SK-N-SH treated with all-trans-retinoic acid at 6 μM for 48 hours (cell line): ENCODE results near the gene WFS1.

ENCODE experiments used
- ARNTL ChIP-seq: fragments of 450-650 bp; formaldehyde crosslinking; IDR thresholded peaks from 2 replicates; pipeline ENCODE4 v1.5.0; 2020; ENCODE audit warnings: low read depth, mild to moderate bottlenecking, moderate library complexity, borderline replicate concordance
- BACH2 ChIP-seq: fragments of 250-450 bp; sonication (Bioruptor Pico); IDR thresholded peaks from 2 replicates; pipeline ENCODE4 v1.9.0; 2021; ENCODE audit warnings: mild to moderate bottlenecking, borderline replicate concordance
- ESRRG ChIP-seq: fragments of 250-450 bp; sonication (Bioruptor Pico); IDR thresholded peaks from 2 replicates; pipeline ENCODE4 v1.6.1; 2021; ENCODE audit warnings: mild to moderate bottlenecking
- RARB ChIP-seq: fragments of 250-450 bp; sonication (Bioruptor Pico); IDR thresholded peaks from 2 replicates; pipeline ENCODE4 v1.8.0; 2021; ENCODE audit warnings: mild to moderate bottlenecking, moderate library complexity
- TOX ChIP-seq: fragments of 250-450 bp; sonication (Bioruptor Pico); IDR thresholded peaks from 2 replicates; pipeline ENCODE4 v1.8.0; 2021; ENCODE audit warnings: mild to moderate bottlenecking, moderate library complexity, borderline replicate concordance
- ZFP3 ChIP-seq: fragments of 250-450 bp; sonication (Bioruptor Pico); IDR thresholded peaks from 2 replicates; pipeline ENCODE4 v1.5.0; 2020; ENCODE audit warnings: mild to moderate bottlenecking, moderate library complexity
- ZFP30 ChIP-seq: fragments of 450-650 bp; formaldehyde crosslinking; IDR thresholded peaks from 2 replicates; pipeline ENCODE4 v1.5.0; 2022; ENCODE audit warnings: mild to moderate bottlenecking, moderate library complexity
- TF ChIP-seq, protein P1 (sequence below): fragments of 250-450 bp; sonication (Bioruptor Pico); IDR thresholded peaks from 2 replicates; pipeline ENCODE4 v1.8.0; 2020; ENCODE audit warnings: mild to moderate bottlenecking, moderate library complexity, borderline replicate concordance
- TF ChIP-seq, protein P2 (sequence below): fragments of 250-450 bp; sonication (Bioruptor Pico); IDR thresholded peaks from 2 replicates; pipeline ENCODE4 v1.8.0; 2021; ENCODE audit warnings: low read depth, mild to moderate bottlenecking, moderate library complexity, borderline replicate concordance
- TF ChIP-seq, protein P3 (sequence below): fragments of 250-450 bp; sonication (Bioruptor Pico); IDR thresholded peaks from 2 replicates; pipeline ENCODE4 v1.5.1; 2020; ENCODE audit warnings: low read depth, mild to moderate bottlenecking, moderate library complexity

DNA sequence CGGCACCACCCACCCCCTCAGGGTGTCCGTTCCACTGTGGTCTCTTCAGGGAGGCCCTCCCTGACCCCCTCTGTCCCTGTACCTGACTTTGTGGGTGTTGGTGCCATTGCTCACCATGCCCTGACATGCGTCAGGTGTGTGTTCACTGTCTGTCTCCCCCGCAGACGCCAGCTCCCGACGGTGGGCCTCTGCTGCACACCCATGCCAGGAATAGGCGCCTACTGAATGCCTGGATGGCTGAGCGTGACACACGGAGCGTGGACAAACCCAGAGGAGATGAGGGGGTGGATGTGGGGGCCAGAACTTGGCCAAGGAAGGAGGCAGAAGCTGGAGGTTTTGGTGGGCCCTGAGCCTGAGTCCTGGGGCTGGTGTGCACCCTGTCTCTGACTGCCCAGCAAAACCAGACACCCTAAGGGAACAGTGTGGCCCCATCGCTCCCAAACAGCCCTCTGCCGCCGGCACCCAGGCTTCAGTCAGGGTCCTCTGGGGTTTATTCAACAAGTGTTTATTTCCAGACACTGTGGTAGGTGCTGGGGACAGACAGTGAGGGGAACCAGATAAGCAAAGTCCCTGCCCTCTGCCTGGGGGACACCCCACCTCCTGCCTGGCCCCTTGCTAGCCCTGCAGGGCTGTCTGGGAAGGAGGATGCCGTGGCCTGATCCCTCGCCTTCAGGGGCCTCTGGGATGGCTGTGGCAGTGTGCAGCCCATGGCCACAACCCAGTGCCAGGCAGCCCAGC, 76.9 kb downstream of the WFS1 start:
- no peak for TF ChIP-seq ZFP30
- TF ChIP-seq, protein P1, sequence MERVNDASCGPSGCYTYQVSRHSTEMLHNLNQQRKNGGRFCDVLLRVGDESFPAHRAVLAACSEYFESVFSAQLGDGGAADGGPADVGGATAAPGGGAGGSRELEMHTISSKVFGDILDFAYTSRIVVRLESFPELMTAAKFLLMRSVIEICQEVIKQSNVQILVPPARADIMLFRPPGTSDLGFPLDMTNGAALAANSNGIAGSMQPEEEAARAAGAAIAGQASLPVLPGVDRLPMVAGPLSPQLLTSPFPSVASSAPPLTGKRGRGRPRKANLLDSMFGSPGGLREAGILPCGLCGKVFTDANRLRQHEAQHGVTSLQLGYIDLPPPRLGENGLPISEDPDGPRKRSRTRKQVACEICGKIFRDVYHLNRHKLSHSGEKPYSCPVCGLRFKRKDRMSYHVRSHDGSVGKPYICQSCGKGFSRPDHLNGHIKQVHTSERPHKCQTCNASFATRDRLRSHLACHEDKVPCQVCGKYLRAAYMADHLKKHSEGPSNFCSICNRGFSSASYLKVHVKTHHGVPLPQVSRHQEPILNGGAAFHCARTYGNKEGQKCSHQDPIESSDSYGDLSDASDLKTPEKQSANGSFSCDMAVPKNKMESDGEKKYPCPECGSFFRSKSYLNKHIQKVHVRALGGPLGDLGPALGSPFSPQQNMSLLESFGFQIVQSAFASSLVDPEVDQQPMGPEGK (CRISPR knock-in tag): no peak
- TF ChIP-seq, protein P2, sequence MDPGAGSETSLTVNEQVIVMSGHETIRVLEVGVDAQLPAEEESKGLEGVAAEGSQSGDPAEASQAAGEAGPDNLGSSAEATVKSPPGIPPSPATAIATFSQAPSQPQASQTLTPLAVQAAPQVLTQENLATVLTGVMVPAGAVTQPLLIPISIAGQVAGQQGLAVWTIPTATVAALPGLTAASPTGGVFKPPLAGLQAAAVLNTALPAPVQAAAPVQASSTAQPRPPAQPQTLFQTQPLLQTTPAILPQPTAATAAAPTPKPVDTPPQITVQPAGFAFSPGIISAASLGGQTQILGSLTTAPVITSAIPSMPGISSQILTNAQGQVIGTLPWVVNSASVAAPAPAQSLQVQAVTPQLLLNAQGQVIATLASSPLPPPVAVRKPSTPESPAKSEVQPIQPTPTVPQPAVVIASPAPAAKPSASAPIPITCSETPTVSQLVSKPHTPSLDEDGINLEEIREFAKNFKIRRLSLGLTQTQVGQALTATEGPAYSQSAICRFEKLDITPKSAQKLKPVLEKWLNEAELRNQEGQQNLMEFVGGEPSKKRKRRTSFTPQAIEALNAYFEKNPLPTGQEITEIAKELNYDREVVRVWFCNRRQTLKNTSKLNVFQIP (CRISPR knock-in tag): no peak
- no peak for TF ChIP-seq RARB (CRISPR knock-in tag)
- no peak for TF ChIP-seq ESRRG (CRISPR knock-in tag)
- no peak for TF ChIP-seq ARNTL (CRISPR knock-in tag)
- no peak for TF ChIP-seq BACH2
- TF ChIP-seq, protein P3, sequence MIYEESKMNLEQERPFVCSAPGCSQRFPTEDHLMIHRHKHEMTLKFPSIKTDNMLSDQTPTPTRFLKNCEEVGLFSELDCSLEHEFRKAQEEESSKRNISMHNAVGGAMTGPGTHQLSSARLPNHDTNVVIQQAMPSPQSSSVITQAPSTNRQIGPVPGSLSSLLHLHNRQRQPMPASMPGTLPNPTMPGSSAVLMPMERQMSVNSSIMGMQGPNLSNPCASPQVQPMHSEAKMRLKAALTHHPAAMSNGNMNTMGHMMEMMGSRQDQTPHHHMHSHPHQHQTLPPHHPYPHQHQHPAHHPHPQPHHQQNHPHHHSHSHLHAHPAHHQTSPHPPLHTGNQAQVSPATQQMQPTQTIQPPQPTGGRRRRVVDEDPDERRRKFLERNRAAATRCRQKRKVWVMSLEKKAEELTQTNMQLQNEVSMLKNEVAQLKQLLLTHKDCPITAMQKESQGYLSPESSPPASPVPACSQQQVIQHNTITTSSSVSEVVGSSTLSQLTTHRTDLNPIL (CRISPR knock-in tag): no peak
- no peak for TF ChIP-seq ZFP3
- TF ChIP-seq TOX (CRISPR knock-in tag): no peak
